A673 (cell line): Measurements from ENCODE around the gene PARP9. TPM values are rescaled to one million over a fixed set of nuclear protein-coding genes. Genes with fewer than 3 reads are reported as not detected.

Experiments used
- Bru-seq: library from RNA; stranded (reverse); fragments of 400-500 nt; gene quantifications from one replicate; lab custom pipeline; 2021; lab: Mats Ljungman, UMichigan
- BruChase-seq, 2 experiments: library from RNA; stranded (reverse); fragments of 400-500 nt; gene quantifications; one replicate each; lab custom pipeline; 2021; lab: Mats Ljungman, UMichigan
- BruUV-seq: library from RNA; stranded (reverse); fragments of 400-500 nt; replicated peaks from 2 replicates; lab custom pipeline; 2021; lab: Mats Ljungman, UMichigan
- CTCF ChIA-PET: fragments of 300-600 bp; sonication (Branson Sonifier 250); formaldehyde crosslinking; loops from one replicate; lab custom pipeline; 2022; ENCODE audit warnings: antibody characterized with exemption; lab: Charles Lee
- POLR2A ChIA-PET: fragments of 300-600 bp; sonication (Branson Sonifier 250); formaldehyde crosslinking; loops from one replicate; lab custom pipeline; 2022; ENCODE audit warnings: antibody characterized with exemption; ENCODE audit not compliant: low non-redundant PET; lab: Charles Lee
- DNase-seq: peaks from one replicate; pipeline ENCODE4 v3.0.0-alpha.2; 2015; ENCODE audit warnings: low spot score
- H3K27ac ChIP-seq: fragments of 200-600 bp; sonication (generic); 2 replicates; pipeline ENCODE4 v1.5.1; 2016; ENCODE audit warnings: mixed run types, low read depth, mild to moderate bottlenecking, mixed read lengths, antibody characterized with exemption, low read length; ENCODE audit not compliant: poor library complexity, severe bottlenecking
- H3K27me3 ChIP-seq: fragments of 200-600 bp; sonication (generic); replicated peaks from 2 replicates; pipeline ENCODE4 v1.6.1; 2017; ENCODE audit warnings: mixed run types, low read depth, mild to moderate bottlenecking, mixed read lengths, antibody characterized with exemption, low read length; ENCODE audit not compliant: insufficient read depth, poor library complexity
- H3K36me3 ChIP-seq: fragments of 200-600 bp; sonication (generic); 2 replicates; pipeline ENCODE4 v1.6.1; 2016; ENCODE audit warnings: mixed run types, mild to moderate bottlenecking, mixed read lengths, antibody characterized with exemption, low read length; ENCODE audit not compliant: insufficient read depth, poor library complexity, severe bottlenecking
- H3K4me1 ChIP-seq: fragments of 200-600 bp; sonication (generic); 2 replicates; pipeline ENCODE4 v1.6.1; 2017; ENCODE audit warnings: mixed run types, mild to moderate bottlenecking, mixed read lengths, antibody characterized with exemption, low read length; ENCODE audit not compliant: insufficient read depth, poor library complexity, severe bottlenecking
- H3K4me3 ChIP-seq: fragments of 200-600 bp; sonication (generic); 2 replicates; pipeline ENCODE4 v1.5.1; 2016; ENCODE audit warnings: low read depth, mixed run types, mild to moderate bottlenecking, mixed read lengths, low read length; ENCODE audit not compliant: poor library complexity, severe bottlenecking
- H3K9me3 ChIP-seq: fragments of 200-600 bp; sonication (generic); 2 replicates; pipeline ENCODE4 v1.6.1; 2016; ENCODE audit warnings: mixed run types, low read depth, mild to moderate bottlenecking, mixed read lengths, antibody characterized with exemption, low read length; ENCODE audit not compliant: poor library complexity, severe bottlenecking
- CTCF ChIP-seq: fragments of 300-800, 200-600 bp; sonication (generic); conservative IDR thresholded peaks from 2 replicates; pipeline ENCODE4 v1.5.1; 2017; ENCODE audit warnings: low read depth, mild to moderate bottlenecking, antibody characterized with exemption, low read length, moderate library complexity, mixed read lengths
- EZH2 ChIP-seq: fragments of 200-600 bp; sonication (generic); IDR thresholded peaks from 2 replicates; pipeline ENCODE4 v1.6.1; 2017; ENCODE audit warnings: borderline replicate concordance, low read depth, mild to moderate bottlenecking, mixed read lengths, antibody characterized with exemption, low read length; ENCODE audit not compliant: poor library complexity, severe bottlenecking
- intact Hi-C: fragments of 100-400 bp; cut with micrococcal nuclease; formaldehyde crosslinking; loops from one replicate; pipeline ENCODE4 v1.10.0; 2022; ENCODE audit not compliant: unreplicated experiment
- long read RNA-seq: library from polyadenylated mRNA; stranded (forward); transcript quantifications from one replicate; pipeline ENCODE4 v2.0.0, GENCODE V29; 2022
- total RNA-seq: library from RNA; stranded (reverse); gene quantifications from 2 replicates; pipeline ENCODE4 v1.2.3, GENCODE V29; 2021

Gene PARP9
- total RNA-seq (10.6 and 10.8 TPM in 2 replicates), Bru-seq, nascent RNA (percentile 61 among the genes with signal in this experiment), BruChase-seq, experiment 1, labeled RNA remaining after a 2-hour chase (percentile 67 among the genes with signal in this experiment), BruChase-seq, experiment 2, labeled RNA remaining after a 6-hour chase (percentile 74 among the genes with signal in this experiment)
- long read RNA-seq, partial matches to known transcripts, result 3 of 21 reads
- long read RNA-seq, other reads (novel, unspliced or antisense), result 15 of 21 reads

GRCh38 chr3:122564155-122564912, at the start of gene PARP9, which contains the start of gene DTX3L:
Gene PARP9, minus strand, starts transcription at chr3:122564300. Its CDS starts 4,680 bp downstream, at chr3:122559620.
Gene DTX3L, plus strand, starts transcription at chr3:122564338. Its CDS starts 89 bp downstream, at chr3:122564427.
- ChIA-PET POLR2A (no interaction called here), CTCF (no interaction called here)
- Histone ChIP-seq H3K9me3 (no peaks in the 10 kb centered on the region), H3K4me1 (peaks cover 15% of the 10 kb centered on the region), H3K27ac (peak within 1 kb of the TSS; percentile 83), H3K4me3 (peak within 1 kb of the TSS; percentile 63), H3K27me3 (no peaks in the 10 kb centered on the region), H3K36me3 (no peaks in the 10 kb centered on the region)
- no TSS peak for BruUV-seq
- TF ChIP-seq EZH2, result no peak
- TF ChIP-seq CTCF, result no peak
- peak; percentile 80 for DNase-seq
- intact Hi-C loops, result loop anchor here (5.0 to 10.0 kb wide), 2 partner anchors 100 to 463 kb away; partner anchors contain the start of gene SEMA5B

GRCh38 chr3:122612696-122613095, 48.6 kb upstream of the PARP9 start:
- CTCF ChIA-PET, result interaction anchor here (0.6 kb wide), 1 partner anchor 75 kb away, joined by 3 read pairs; no protein-coding TSS in a partner anchor
- BruUV-seq, result no TSS peak
- Histone ChIP-seq H3K27ac (no peak overlapping the region), H3K4me1 (no peaks in the 10 kb centered on the region), H3K36me3 (no peaks in the 10 kb centered on the region), H3K4me3 (no peak overlapping the region), H3K9me3 (no peaks in the 10 kb centered on the region), H3K27me3 (peaks cover 4% of the 10 kb centered on the region)
- intact Hi-C loops, result no loop called here
- DNase-seq, result no peak
- TF ChIP-seq EZH2, result no peak
- POLR2A ChIA-PET, result no interaction called here

GRCh38 chr3:122609798-122610559, 45.9 kb upstream of the PARP9 start:
- no TSS peak for BruUV-seq
- POLR2A ChIA-PET, result no interaction called here
- Histone ChIP-seq H3K4me3 (no peak overlapping the region), H3K27me3 (no peaks in the 10 kb centered on the region), H3K4me1 (no peaks in the 10 kb centered on the region), H3K27ac (no peak overlapping the region), H3K36me3 (no peaks in the 10 kb centered on the region), H3K9me3 (no peaks in the 10 kb centered on the region)
- DNase-seq, result peak; percentile 27
- TF ChIP-seq EZH2 (no peak), CTCF (no peak)
- CTCF ChIA-PET, result no interaction called here
- intact Hi-C loops, result no loop called here
